NCI-H1930 (cell line): ENCODE data around the gene TRAF3.

Source experiments
- DNase-seq, 2 experiments: peaks; one replicate each; lab custom pipeline; 2025; lab: John Stamatoyannopoulos, UW

The TRAF3 gene

GRCh38 chr14:102778338-102779083 is 1.3 kb downstream of the TRAF3 start:
- no peak for DNase-seq

- no peak for DNase-seq
These were observed 1.8 kb downstream of the TRAF3 start for GRCh38 chr14:102779084-102779462.

- DNase-seq: no peak
These were observed 2.5 kb downstream of the TRAF3 start for GRCh38 chr14:102779574-102780315.

GRCh38 chr14:102781063-102781462 is 3.8 kb downstream of the TRAF3 start:
- no peak for DNase-seq

- DNase-seq: no peak
These were observed 5.7 kb downstream of the TRAF3 start for GRCh38 chr14:102782974-102783373.

- no peak for DNase-seq
These were observed 7.8 kb downstream of the TRAF3 start for GRCh38 chr14:102784892-102785594.

- DNase-seq: no peak
These were observed 8.3 kb downstream of the TRAF3 start for GRCh38 chr14:102785595-102785963.

- no peak for DNase-seq
These were observed 9.5 kb downstream of the TRAF3 start for GRCh38 chr14:102786768-102787167.

- DNase-seq: no peak
These were observed 12.1 kb downstream of the TRAF3 start for GRCh38 chr14:102789349-102789748.

- DNase-seq: no peak
These were observed 16.5 kb downstream of the TRAF3 start for GRCh38 chr14:102793531-102794328.

- DNase-seq: no peak
These were observed 18.0 kb downstream of the TRAF3 start for GRCh38 chr14:102795060-102795925.

GRCh38 chr14:102796661-102797190 is 19.5 kb downstream of the TRAF3 start:
- no peak for DNase-seq

GRCh38 chr14:102798926-102799325 is 21.7 kb downstream of the TRAF3 start:
- no peak for DNase-seq

GRCh38 chr14:102799684-102800562 is 22.7 kb downstream of the TRAF3 start:
- no peak for DNase-seq

- DNase-seq: no peak
These were observed 25.7 kb downstream of the TRAF3 start for GRCh38 chr14:102802834-102803523.

- no peak for DNase-seq
These were observed 27.6 kb downstream of the TRAF3 start for GRCh38 chr14:102804858-102805257.

- no peak for DNase-seq
These were observed 28.2 kb downstream of the TRAF3 start for GRCh38 chr14:102805371-102805891.

GRCh38 chr14:102805941-102806340 is 28.7 kb downstream of the TRAF3 start:
- DNase-seq: no peak

- no peak for DNase-seq
These were observed 29.2 kb downstream of the TRAF3 start for GRCh38 chr14:102806447-102806846.
